Neural cell (in vitro differentiated cells): ENCODE measurements around the gene PNCK.

ENCODE experiments used
- CTCF ChIP-seq: fragments of 450-650 bp; IDR thresholded peaks from 2 replicates; pipeline ENCODE4 v1.5.1; 2014; ENCODE audit warnings: antibody characterized with exemption, mild to moderate bottlenecking, moderate library complexity; ENCODE audit not compliant: poor library complexity, severe bottlenecking
- EP300 ChIP-seq: fragments of 450-650 bp; conservative IDR thresholded peaks from 2 replicates; pipeline ENCODE4 v1.6.1; 2014; ENCODE audit warnings: antibody characterized with exemption, mild to moderate bottlenecking, moderate library complexity; ENCODE audit not compliant: poor library complexity, severe bottlenecking

GRCh38 chrX:153686711-153687110, 13.1 kb upstream of the PNCK start:
- TF ChIP-seq CTCF (no peak), EP300 (no peak)
